Kidney epithelial cell (primary cell): Measurements from ENCODE around the gene SLC38A1. TPM values are rescaled to one million over a fixed set of nuclear protein-coding genes. Genes with fewer than 3 reads are reported as not detected.

Experiments
- DNase-seq: peaks from one replicate; pipeline ENCODE4 v3.0.0-alpha.2; 2010; ENCODE audit warnings: low read depth
- H3K27me3 ChIP-seq: 2 replicates; pipeline ENCODE4 v1.6.0; 2011; ENCODE audit warnings: low read length; ENCODE audit not compliant: control insufficient read depth, insufficient read depth
- H3K36me3 ChIP-seq: 2 replicates; pipeline ENCODE4 v1.5.1; 2011; ENCODE audit warnings: low read length; ENCODE audit not compliant: control insufficient read depth, insufficient read depth
- H3K4me3 ChIP-seq: 2 replicates; pipeline ENCODE4 v1.5.1; 2011; ENCODE audit warnings: low read depth, mild to moderate bottlenecking, control low read depth, low read length
- CTCF ChIP-seq: IDR thresholded peaks from 2 replicates; pipeline ENCODE4 v1.5.1; 2011; ENCODE audit warnings: mild to moderate bottlenecking, moderate library complexity, low read length, control low read depth, inconsistent platforms; ENCODE audit not compliant: insufficient read depth, poor library complexity, severe bottlenecking
- total RNA-seq: library from RNA; depleted of rRNA; stranded (reverse); fragments of >200 nt; gene quantifications from 2 replicates; pipeline ENCODE4 v1.2.3, GENCODE V29; 2015

Gene SLC38A1
- total RNA-seq, 1 donor from 2014 or later: 245 TPM

- H3K27me3 ChIP-seq: no peaks in the 10 kb centered on the region
- DNase-seq: no peak
- H3K36me3 ChIP-seq: peaks cover 1% of the 10 kb centered on the region
- no peak overlapping the region for H3K4me3 ChIP-seq
- no peak for TF ChIP-seq CTCF
Measured at GRCh38 chr12:46219132-46219876, 49.5 kb downstream of the SLC38A1 start.

- TF ChIP-seq CTCF: no peak
- peaks cover 1% of the 10 kb centered on the region for H3K36me3 ChIP-seq
Measured at GRCh38 chr12:46218322-46219095, 50.3 kb downstream of the SLC38A1 start.

GRCh38 chr12:46217541-46218321, 51.1 kb downstream of the SLC38A1 start:
- Histone ChIP-seq H3K27me3 (no peaks in the 10 kb centered on the region), H3K36me3 (peaks cover 1% of the 10 kb centered on the region), H3K4me3 (no peak overlapping the region)
- TF ChIP-seq CTCF: no peak
- no peak for DNase-seq

More at GRCh38 chr12:46218322-46219095, 50.3 kb downstream of the SLC38A1 start:
- no peak overlapping the region for H3K4me3 ChIP-seq
- DNase-seq: no peak
- no peaks in the 10 kb centered on the region for H3K27me3 ChIP-seq

- no peak overlapping the region for H3K4me3 ChIP-seq
- H3K27me3 ChIP-seq: no peaks in the 10 kb centered on the region
- no peaks in the 10 kb centered on the region for H3K36me3 ChIP-seq
- no peak for TF ChIP-seq CTCF
- no peak for DNase-seq
Measured at GRCh38 chr12:46214668-46215436, 54.0 kb downstream of the SLC38A1 start.
